Hematopoietic multipotent progenitor cell treated with erythropoietin and hydrocortisone succinate and interleukin-3 and kit ligand, for 15 days (in vitro differentiated cells): ENCODE measurements around the gene PEX3.
A peak's percentile ranks its signal among the peaks of the same experiment; 100 is the strongest.

Source experiments
- DNase-seq: peaks from one replicate; pipeline ENCODE4 v3.0.0-alpha.2; 2015; ENCODE audit warnings: low spot score

Gene PEX3, protein sequence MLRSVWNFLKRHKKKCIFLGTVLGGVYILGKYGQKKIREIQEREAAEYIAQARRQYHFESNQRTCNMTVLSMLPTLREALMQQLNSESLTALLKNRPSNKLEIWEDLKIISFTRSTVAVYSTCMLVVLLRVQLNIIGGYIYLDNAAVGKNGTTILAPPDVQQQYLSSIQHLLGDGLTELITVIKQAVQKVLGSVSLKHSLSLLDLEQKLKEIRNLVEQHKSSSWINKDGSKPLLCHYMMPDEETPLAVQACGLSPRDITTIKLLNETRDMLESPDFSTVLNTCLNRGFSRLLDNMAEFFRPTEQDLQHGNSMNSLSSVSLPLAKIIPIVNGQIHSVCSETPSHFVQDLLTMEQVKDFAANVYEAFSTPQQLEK

DNA sequence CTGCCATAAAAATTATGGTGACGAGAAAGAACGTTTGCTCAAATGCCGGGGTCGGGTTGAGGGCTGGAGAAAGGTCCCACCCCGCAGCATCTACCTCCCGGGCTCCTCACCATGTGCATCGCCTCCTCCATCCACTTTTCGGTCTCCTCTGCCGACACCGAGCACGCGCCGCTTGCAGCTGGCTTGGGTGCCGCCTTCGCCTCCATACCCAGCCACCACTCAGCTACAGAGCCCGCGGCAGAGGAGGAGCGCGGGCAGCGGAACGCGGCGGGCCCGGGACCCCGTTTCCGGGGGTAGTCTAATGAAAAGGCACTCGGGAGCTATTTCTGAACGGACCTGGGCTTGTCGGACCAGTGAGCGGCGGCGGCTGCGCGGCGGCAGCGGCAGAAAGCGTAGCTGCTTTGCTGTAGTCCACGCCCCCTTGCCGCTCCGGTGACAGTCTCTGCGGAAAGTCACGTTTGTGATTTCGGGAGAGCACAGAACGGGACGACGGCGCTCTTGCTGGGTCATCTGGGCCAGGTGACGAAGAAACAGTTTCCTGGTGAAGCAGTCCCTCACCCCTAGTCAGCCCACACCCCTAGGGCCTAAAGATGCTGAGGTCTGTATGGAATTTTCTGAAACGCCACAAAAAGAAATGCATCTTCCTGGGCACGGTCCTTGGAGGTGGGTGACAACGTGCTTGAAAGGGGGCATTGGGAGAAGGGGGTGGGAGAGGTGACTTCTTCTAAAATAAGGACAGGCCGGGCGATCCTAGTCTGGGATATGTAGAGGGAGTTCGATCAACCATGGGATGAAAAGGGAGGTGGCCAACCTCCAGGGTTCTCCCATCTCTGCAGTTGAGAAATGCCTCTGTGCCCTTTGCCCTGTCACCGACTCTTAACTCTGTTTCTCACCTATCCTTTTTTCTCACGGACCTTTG lies at the start of gene PEX3, which contains the start of gene ADAT2:
Gene PEX3 (plus strand): TSS at position 353 of the 919 bp plus-strand sequence. CDS start 238 bp downstream, at position 591.
Gene ADAT2 (minus strand): TSS at position 243 of the 919 bp plus-strand sequence. CDS start 37 bp downstream, at position 206.
- peak; percentile 87 for DNase-seq

DNA sequence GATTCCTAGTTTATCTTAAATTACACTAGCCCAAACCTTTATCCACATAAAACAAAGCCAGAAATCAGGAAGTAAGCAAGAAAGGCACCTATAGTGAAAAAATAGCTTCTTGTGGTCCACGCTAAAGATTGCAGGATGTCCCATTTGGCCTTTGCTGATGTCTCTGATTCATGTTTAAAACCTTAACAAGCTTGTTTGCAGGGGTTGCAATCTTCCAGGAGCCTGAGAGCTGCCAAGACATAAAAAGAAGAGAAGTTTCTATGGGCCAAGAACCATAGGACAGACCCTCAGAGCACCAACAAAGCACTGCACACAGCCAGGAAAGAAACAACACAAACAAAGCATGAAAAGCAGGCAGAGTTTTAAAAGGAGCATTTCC lies 49.5 kb upstream of the PEX3 start:
- no peak for DNase-seq

DNA sequence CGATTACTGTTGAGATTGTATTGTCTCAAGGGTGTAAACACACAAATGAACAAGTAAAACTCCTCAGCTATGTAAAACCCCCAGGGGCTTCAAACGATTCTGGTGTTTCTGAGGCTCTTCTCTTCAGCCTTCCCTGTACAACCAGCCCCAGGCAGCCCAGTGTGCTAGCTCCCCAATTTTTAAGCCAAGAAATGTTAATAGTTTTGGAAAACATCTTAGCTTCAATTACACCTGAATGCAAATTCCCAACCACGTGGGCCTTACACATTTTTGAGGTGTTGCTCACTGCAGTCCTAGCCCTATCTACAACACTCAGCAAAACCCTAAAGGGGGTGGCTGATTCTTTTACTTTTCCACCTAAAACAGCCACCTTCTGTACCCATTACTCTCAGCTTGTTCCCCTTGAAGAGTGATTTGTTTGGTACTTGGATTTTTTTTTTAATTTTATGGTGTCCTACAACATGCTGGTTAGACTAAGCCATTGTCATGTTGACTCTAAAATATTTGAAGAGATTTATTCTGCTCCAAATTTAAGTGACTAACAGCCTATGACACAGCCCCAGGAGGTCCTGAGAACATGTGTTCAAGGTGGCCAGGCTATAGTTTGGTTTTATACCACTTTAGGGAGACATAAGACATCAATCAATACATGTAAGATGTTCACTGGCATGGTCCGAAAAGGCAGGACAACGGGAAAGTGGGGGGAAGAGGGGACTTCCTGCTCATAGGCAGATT lies 48.8 kb upstream of the PEX3 start:
- DNase-seq, result no peak

DNA sequence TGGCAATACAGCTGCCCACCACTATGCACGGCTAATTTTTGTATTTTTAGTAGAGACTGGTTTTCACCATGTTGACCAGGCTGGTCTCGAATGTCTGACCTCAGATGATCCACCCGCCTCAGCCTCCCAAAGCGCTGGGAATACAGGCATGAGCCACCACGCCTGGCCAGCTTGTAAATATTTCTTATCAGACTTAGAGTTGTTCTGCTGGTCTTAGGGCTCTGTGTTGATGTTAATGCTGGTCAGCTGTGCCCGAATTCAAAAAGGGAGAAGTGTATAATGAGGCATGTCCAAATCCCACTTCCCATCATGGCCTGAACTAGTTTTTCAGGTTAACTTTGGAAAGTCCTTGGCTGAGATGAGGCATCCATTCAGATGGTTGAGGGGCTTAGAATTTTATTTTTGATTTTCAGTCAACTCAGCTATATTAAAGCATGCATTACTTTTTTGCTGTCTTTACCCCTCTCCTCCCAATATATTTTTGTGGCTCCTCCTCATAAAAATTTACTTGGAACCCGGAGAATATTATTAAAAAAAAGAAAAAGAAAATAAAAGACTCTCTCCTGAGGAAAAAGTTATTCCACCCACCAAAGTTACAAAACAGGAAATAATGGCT lies 47.8 kb upstream of the PEX3 start:
- DNase-seq, result no peak

DNA sequence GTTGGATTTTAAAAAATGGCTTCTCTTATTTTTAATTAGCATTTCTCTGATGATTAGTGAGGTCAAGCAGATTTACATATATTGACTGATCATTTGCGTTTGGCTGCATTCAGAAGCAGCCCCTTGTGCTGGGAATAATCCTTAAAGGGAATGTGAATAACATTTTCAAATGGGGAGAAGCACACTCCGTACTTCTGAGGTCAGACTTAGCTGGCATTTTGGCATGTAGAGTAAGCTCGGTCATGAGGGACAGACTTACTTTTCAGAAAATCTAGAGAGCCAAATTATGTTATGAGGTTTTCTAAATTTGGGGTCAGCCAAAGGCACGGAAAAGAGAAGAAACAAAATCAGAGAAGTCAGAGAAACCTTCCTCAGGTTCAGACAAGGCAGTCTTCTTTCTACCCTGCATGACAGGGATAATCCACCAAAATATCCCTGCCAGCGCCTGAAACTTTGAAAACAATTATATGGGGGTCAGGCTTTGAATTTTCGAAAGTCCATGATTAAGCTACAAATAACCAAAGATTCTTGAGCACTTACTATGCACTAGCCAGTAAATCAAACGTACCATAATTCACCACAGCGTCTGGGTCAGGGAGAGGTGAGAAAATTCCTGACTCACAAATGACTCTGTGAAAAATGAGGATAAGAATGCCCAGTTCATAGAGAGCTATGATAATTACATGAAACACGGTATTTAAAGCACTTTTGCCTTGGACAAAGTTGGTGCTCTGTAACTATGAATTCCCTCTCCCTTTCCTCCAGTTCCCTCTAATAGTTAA lies 45.0 kb upstream of the PEX3 start:
- no peak for DNase-seq

DNA sequence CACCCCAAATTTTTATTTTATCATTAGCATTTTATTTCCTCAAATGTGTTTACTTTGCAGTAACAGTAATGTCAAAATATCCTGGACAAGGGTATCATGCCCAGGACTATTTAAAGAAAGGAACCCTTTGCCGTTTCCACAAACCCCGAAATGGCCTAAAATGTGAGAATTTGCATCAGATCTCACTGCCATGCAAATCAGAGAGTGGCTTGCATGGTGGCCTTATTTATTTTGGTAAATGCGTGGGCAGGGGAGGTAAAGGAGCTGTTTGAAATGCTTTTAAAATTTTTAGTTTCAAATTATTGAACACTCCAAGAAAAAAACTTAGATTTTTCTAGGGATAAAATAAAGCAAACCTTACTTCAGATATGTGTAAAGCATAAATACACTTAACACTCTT lies 43.9 kb upstream of the PEX3 start:
- no peak for DNase-seq

DNA sequence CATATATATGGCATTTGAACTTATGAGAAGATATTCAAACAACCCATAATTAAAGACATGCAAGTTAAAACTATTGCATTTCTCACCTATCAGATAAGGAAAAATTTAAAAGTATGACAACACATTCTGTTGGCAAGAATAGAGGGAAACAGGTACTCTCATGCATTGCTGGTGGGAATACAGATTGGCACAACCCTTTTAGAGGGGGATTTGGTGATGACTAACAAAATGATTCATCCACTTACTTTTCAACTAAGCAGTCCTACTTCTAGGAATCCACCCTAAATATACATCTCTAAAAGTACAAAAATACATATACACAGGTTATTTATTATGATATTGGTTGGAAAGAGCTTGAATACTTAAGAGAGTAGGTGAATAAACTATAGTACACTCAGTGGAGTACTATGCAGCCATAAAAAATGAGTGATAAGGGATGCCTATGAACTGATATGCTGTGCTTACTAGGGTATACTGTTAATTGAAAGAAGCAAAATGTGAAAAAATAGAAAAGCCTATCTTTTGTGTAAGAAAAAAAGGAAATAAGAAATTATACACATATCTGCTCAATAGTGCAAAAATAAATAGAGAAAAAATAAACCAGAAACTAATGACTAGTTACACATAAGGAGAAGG lies 42.3 kb upstream of the PEX3 start:
- DNase-seq, result no peak

DNA sequence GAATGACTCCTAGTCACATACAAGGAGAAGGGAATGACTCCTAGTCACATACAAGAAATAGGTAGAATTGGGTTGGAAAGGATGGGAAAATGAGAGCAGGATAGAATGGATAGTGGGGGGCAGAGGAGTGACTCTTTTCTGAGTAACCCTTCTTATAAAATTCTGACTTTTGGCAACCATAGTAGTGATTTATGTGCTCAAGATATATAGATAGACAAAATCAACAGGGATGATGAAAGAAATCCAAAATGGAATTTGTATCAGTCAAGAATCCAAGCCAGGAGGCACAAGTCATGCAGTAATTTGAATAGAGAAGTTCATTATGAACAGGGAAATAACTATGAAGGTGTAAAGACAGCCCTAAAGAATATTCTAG lies 41.8 kb upstream of the PEX3 start:
- DNase-seq, result no peak

DNA sequence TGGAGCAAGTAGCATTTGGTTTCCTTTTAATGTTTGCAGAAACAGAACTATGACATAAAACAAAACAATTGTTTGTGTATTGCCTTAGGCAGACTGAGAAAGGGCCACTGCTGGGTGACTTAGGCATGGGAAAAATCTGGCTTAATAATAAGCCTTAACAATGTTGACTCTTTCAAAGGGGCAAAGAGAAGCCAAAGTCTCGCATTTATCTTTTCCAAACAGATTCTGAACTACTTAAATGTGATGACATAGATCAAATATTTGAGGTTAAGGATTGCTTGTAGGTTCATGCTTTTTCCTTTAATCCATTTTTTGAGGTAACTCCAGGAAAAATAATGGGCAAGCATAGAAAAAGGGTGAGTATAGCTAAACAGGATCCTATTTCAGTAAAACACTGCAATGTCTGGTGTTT lies 39.7 kb upstream of the PEX3 start:
- DNase-seq, result no peak

DNA sequence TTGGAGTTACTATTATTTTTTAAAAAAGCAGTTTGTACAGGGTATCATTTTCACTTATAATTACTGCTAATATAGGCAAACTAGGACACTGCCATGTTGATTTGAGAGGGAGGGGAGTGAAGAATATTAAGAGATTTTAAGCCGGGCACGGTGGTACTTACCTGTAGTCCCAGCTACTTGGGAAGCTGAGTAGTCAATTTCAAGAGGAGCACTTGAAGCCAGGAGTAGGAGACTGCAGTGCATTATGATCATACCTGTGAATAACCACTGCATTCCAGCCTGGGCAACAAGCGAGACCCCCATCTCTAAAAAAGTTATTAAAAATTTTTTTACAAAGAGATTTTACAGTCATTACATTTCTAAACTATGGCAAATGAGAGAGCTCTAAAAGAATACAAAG lies 35.8 kb upstream of the PEX3 start:
- no peak for DNase-seq

DNA sequence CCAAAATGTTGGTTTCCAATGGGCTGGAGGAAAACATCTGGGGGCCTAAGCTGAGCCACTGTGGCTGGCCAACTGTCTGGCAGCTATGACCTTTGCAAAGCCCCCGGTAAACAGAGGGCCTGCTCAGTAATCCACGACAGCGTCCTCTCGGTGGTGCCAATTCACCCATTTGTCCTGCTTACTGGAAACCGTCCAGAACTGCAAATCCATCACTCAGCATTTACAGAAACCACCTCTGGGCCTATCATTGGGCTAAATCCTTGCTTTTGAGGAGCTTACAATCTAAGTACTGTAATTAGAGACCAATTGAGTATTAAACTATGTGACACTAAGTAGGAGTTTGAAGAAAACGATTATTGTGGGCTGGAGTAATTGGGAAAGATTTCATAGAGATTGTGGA lies 31.1 kb upstream of the PEX3 start:
- no peak for DNase-seq

DNA sequence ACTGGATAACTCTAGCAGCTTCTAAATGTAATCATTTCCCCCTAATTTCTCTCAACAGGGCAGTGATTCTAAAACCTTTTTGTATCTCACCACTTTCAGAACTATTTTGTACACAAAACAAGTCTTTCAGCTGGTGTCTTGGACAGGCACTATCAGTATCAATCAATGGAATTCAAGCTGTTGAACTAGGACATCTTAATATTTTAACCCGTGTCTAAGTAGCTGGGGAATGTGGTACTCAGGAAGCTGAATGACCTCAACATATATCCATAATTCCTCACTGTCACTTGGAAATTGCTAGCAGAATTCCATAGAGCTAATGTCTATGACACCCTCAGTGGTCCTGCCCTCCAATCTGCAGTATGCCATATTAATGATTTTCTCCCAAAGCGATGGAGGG lies 24.6 kb upstream of the PEX3 start:
- DNase-seq, result no peak

DNA sequence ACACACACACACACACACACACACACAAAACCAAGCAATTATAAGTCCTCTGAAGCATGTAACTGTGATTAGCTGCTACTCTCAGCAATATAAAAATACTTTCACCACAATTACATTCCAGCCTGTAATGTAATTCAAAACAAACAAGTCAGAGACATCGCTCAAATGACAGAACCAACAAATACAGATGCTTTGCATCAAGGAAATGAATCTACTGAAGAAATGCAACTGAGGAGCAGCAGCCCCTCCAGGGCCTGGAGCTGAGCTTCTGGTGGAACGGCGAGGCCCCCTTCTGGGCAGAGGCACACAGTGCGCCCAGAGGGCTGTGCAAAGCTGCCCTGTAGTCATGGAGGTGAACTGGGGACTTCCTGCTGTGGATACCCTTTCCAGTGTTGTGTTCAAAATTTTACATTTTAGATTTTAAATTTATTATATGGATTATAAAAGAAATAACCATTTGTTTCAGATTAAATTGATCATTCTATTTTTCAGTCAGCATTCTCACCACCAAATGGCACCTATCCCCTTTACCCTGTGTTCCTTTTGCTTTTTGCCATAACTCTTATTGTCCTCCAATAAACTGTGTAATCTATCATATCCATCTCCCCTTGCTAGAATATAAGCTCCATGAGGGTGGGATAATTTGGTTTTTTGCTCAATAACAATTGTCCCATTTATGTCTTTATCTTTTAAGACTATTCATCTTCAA lies 23.3 kb upstream of the PEX3 start:
- DNase-seq, result peak; percentile 40

DNA sequence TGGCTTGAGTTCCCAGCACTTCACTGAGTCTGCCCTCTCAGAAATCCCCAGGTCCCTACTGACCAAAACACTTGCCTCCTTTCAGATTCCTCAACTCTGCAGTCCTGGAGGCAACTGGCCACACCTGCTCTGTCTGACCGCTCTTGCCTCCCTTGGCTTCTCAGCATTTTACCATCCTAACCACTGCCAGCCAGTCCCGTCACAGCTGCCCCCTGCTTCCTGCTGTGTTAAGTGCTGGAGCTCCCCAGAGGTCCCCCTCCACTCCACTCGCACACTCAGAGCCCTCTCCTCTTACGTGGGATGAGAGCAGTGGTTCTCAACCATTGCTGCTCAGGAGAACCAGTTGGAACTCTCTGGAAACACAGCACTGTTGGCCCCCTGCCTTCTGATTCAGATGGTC lies 20.6 kb upstream of the PEX3 start:
- DNase-seq, result no peak

DNA sequence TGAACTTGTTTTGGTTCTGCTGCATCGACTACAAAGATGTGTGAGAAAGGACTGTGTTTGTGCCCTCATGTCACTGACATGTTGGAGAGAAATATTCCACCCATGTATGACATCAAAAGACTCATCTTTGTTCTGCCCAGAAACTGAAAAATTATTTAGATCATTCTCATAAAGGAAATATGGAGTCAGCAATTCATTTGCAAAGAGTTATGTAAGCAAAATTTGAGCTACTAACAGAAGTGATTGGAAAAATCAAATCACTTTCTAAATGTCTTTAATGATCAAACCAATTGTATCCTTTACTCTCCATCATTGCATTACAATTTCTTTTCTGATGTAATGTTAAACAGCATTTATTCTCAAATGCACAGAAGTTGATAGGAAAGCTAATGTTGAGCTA lies 19.4 kb upstream of the PEX3 start:
- DNase-seq, result no peak

DNA sequence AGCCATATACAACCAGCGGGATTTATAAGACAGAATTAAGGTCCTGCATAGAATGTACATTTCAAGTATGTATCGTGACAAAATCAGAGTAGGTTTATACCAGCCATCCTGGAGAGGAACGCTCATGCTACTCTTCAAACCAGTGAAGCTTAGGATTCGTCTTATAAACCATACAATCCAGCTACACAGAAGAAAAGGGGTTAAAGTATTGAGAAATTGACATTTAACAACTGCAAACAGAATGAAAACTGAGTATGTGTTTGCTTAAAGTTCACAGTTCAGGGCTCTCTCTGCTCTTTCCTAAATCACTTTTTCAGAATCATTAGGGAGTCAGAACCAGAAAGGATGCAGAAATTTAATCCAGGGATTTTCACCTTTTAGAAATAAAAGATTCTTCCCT lies 18.0 kb upstream of the PEX3 start:
- no peak for DNase-seq

DNA sequence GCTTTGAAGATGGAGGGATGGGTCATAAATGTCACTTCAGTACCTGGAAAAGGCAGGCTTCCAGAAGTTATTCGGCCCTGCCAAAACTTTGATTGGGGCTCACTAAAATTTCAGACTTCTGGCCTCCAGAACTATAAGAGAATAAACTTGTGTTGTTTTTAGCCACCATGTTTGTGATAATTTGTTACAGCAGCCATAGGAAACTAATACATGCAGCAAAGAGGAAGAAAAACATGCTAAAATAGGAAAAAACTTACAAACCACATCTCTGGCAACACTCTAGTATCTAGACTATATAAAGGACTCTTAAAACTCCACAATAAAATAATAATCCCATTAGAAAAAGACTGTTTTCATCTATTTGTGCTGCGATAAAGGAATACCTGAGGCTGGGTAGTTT lies 9.6 kb upstream of the PEX3 start:
- no peak for DNase-seq

DNA sequence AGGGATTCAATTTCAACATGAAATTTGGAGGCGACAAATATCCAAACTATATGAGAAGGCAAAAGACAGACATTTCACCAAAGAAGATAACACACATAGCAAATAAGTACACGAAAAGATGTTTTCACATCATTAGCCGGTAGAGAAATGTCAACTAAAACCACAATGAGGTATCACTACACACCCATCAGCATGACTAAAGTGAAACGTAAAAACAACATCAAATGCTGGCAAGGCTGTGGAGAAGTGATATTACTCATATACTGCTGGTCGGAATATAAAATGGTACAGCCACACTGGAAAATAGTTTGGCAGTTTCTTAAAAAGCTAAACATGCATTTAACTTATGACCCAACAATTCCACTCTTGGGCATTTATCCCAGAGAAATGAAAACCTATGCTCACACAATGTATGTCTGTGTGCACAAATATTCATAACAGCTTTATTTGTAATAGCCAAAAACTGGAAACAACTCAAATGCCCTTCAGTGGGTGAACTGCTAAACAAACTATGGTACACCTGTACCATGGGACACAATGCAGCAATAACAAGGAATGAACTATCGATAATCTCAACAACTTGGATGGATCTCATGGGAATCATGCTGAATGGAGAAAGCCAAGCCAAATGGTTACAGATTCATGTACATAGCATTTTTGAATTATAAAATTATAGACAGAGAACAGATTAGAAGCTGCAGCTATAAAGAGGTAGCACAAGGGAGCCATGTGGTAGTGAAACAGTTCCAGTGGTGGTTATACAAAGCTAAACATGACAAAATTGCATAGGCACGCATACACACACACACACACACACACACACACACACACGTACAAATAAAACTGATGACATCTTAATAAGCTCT lies 8.7 kb upstream of the PEX3 start:
- DNase-seq, result no peak

DNA sequence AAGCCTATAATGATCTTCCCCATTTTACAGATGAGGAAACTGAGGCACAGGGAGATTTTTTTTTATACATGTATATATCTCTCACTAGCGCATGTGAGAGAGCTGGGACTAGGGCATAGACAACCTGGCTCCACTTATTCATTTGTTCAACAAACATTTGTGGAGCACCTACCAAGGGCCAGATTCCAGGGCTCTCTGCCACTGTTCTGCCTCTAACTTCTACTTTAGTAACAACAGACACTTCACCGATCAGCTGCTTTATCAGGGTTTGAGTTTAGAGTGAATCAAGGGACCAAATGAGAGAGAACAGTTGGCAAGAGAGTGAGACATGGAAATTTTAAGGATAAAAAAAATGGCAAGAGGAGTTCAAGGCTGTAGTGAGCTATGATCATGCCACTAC lies 7.5 kb upstream of the PEX3 start:
- no peak for DNase-seq
